HepG2 (cell line): ENCODE results near the gene C2CD2. TPM values are rescaled to one million over a fixed set of nuclear protein-coding genes. Genes with fewer than 3 reads are reported as not detected.

Source experiments
- ATAC-seq: fragments of 200-7000 bp; cut with Tn5 transposase; 3 replicates; pipeline ENCODE4 v1.9.1; 2020; ENCODE audit warnings: mild to moderate bottlenecking, moderate library complexity
- BruUV-seq: library from RNA; stranded (reverse); fragments of 400-500 nt; replicated peaks from 2 replicates; lab custom pipeline; 2021; lab: Mats Ljungman, UMichigan
- CTCF ChIA-PET: fragments of 300-600 bp; formaldehyde crosslinking; extraction: SDS; loops from one replicate; lab custom pipeline; 2021; ENCODE audit warnings: low total read pairs, inconsistent platforms, low intra/inter-chr PET ratio; lab: Yijun Ruan, JAX
- POLR2A ChIA-PET: fragments of 350-600 bp; sonication (Branson Sonifier 250); formaldehyde crosslinking; loops from one replicate; lab custom pipeline; 2020; ENCODE audit warnings: antibody characterized with exemption, inconsistent platforms; lab: Yijun Ruan, JAX
- DNase-seq: peaks from one replicate; pipeline ENCODE4 v3.0.0-alpha.2; 2015; ENCODE audit warnings: low spot score
- FAIRE-seq: peaks from 3 replicates; lab custom pipeline; 2011; peaks lifted over from hg19 to GRCh38; lab: Jason Lieb, UNC
- H2AFZ ChIP-seq: one replicate; pipeline ENCODE4 v1.6.1; 2011; ENCODE audit warnings: low read length, inconsistent platforms
- H3K27ac ChIP-seq: fragments of 300-600 bp; 3 replicates; pipeline ENCODE4 v1.8.0; 2011; ENCODE audit warnings: mixed run types, mild to moderate bottlenecking, mixed read lengths, low read length, inconsistent platforms; ENCODE audit not compliant: insufficient read depth; ENCODE audit errors: extremely low read length
- H3K27me3 ChIP-seq, 2 experiments: fragments of 200-600 bp in 1 of 2; 2 replicates in 1 of 2; 3 replicates in 1 of 2; pipeline versions ENCODE4 v1.6.0 to v1.8.0; 2011; ENCODE audit warnings: low read length in 2 of 2, mild to moderate bottlenecking in 2 of 2, moderate library complexity in 2 of 2, inconsistent platforms in 1 of 2; ENCODE audit not compliant: insufficient read depth in 2 of 2, control insufficient read depth in 1 of 2
- H3K36me3 ChIP-seq, 2 experiments: fragments of 200-600 bp in 1 of 2; replicated peaks in 1 of 2; 2 replicates in 1 of 2; 3 replicates in 1 of 2; pipeline versions ENCODE4 v1.5.1 to v1.8.0; 2011; ENCODE audit warnings: low read length in 2 of 2, inconsistent platforms in 1 of 2; ENCODE audit not compliant: insufficient read depth in 2 of 2, control insufficient read depth in 1 of 2
- H3K4me1 ChIP-seq: 2 replicates; pipeline ENCODE4 v1.5.1; 2012; ENCODE audit warnings: low read length, inconsistent platforms; ENCODE audit not compliant: insufficient read depth
- H3K4me2 ChIP-seq: 2 replicates; pipeline ENCODE4 v1.6.0; 2011; ENCODE audit warnings: low read depth, low read length, inconsistent platforms
- H3K4me3 ChIP-seq, 3 experiments: fragments of 200-600 bp in 1 of 3; sonication (generic), shearing (Covaris generic) in 1 of 3; replicated peaks in 1 of 3; 2 replicates each; pipeline ENCODE4 v1.5.1; 2011 to 2016; ENCODE audit warnings: low read length in 3 of 3, inconsistent platforms in 2 of 3, low read depth in 2 of 3, mild to moderate bottlenecking in 2 of 3, control low read depth in 1 of 3, mixed read lengths in 1 of 3; ENCODE audit not compliant: insufficient read depth in 1 of 3
- H3K79me2 ChIP-seq: one replicate; pipeline ENCODE4 v1.6.1; 2011; ENCODE audit warnings: low read length, inconsistent platforms; ENCODE audit not compliant: insufficient read depth
- H3K9ac ChIP-seq: 2 replicates; pipeline ENCODE4 v1.6.0; 2011; ENCODE audit warnings: mild to moderate bottlenecking, low read depth, low read length, inconsistent platforms; ENCODE audit not compliant: insufficient read depth
- H3K9me3 ChIP-seq: 2 replicates; pipeline ENCODE4 v1.5.1; 2012; ENCODE audit warnings: mild to moderate bottlenecking, low read length
- H4K20me1 ChIP-seq: 2 replicates; pipeline ENCODE4 v1.6.0; 2011; ENCODE audit warnings: inconsistent platforms, mild to moderate bottlenecking, low read length, moderate library complexity; ENCODE audit not compliant: insufficient read depth
- BRCA1 ChIP-seq: sonication (generic); formaldehyde crosslinking; IDR thresholded peaks from 2 replicates; pipeline ENCODE4 v1.4.0; 2020; ENCODE audit warnings: missing genetic modification reagents
- CCDC6 ChIP-seq: sonication (generic); formaldehyde crosslinking; IDR thresholded peaks from 2 replicates; pipeline ENCODE4 v1.8.1; 2022; ENCODE audit warnings: mild to moderate bottlenecking, missing genetic modification reagents, moderate library complexity
- CEBPZ ChIP-seq: IDR thresholded peaks from 2 replicates; pipeline ENCODE4 v1.6.1; 2012; ENCODE audit warnings: low read length, improper control_type of control experiment
- E2F2 ChIP-seq: sonication (generic); formaldehyde crosslinking; IDR thresholded peaks from 2 replicates; pipeline ENCODE4 v1.4.0; 2020; ENCODE audit warnings: missing genetic modification reagents, borderline replicate concordance
- IKZF1 ChIP-seq: fragments of 450-650 bp; IDR thresholded peaks from 2 replicates; pipeline ENCODE4 v1.7.1; 2016
- PAF1 ChIP-seq: IDR thresholded peaks from 2 replicates; pipeline ENCODE4 v1.6.1; 2016; ENCODE audit warnings: missing genetic modification reagents, missing compliant biosample characterization
- RFX5 ChIP-seq: IDR thresholded peaks from 2 replicates; pipeline ENCODE4 v1.6.1; 2011; ENCODE audit warnings: low read depth, low read length, improper control_type of control experiment
- SP4 ChIP-seq: sonication (generic); formaldehyde crosslinking; IDR thresholded peaks from 2 replicates; pipeline ENCODE4 v1.8.1; 2023; ENCODE audit warnings: mild to moderate bottlenecking, missing genetic modification reagents
- TOPORS ChIP-seq: sonication (generic); formaldehyde crosslinking; IDR thresholded peaks from 2 replicates; pipeline ENCODE4 v1.8.0; 2023; ENCODE audit warnings: mild to moderate bottlenecking, missing genetic modification reagents
- TSC22D2 ChIP-seq: sonication (generic); formaldehyde crosslinking; IDR thresholded peaks from 2 replicates; pipeline ENCODE4 v1.5.1; 2020; ENCODE audit warnings: missing genetic modification reagents, mild to moderate bottlenecking, borderline replicate concordance
- ZNF354B ChIP-seq: sonication (generic); formaldehyde crosslinking; IDR thresholded peaks from 2 replicates; pipeline ENCODE4 v1.8.0; 2022; ENCODE audit warnings: mild to moderate bottlenecking, missing genetic modification reagents
- ZNF839 ChIP-seq: sonication (generic); formaldehyde crosslinking; IDR thresholded peaks from 2 replicates; pipeline ENCODE4 v1.4.0; 2020; ENCODE audit warnings: missing genetic modification reagents, mild to moderate bottlenecking, borderline replicate concordance
- ZNF883 ChIP-seq: sonication (generic); formaldehyde crosslinking; IDR thresholded peaks from 2 replicates; pipeline ENCODE4 v1.5.1; 2020; ENCODE audit warnings: mild to moderate bottlenecking, missing genetic modification reagents; ENCODE audit errors: not compliant biosample characterization
- WGBS: methylation state at CpG from one replicate; pipeline ENCODE4 v1.1.6; 2017; ENCODE audit warnings: low lambda C conversion rate; 5-methylcytosine and 5-hydroxymethylcytosine counted together
- in situ Hi-C: cut with HindIII; loops from 2 replicates; pipeline ENCODE4 v1.10.0; 2017; ENCODE audit warnings: low pct_unique_long_range_greater_than_20kb; ENCODE audit not compliant: extremely low pct_ligation_motif_present
- intact Hi-C: fragments of 100-400 bp; cut with micrococcal nuclease; formaldehyde crosslinking; loops from one replicate; pipeline ENCODE4 v1.10.0; 2022; ENCODE audit not compliant: unreplicated experiment
- polyA plus RNA-seq, 8 experiments: library from polyadenylated mRNA; depleted of rRNA in 3 of 8; stranded (reverse) in 7 of 8; unstranded in 1 of 8; fragments of >200 nt; fragmentation: Illumina TruSeq in 4 of 8; extraction: Trizol in 4 of 8; gene quantifications; 2 replicates each; pipeline versions ENCODE4 v1.2.1 to v1.2.3, GENCODE V29; 2011 to 2016; ENCODE audit warnings: low read depth in 4 of 8, missing spikeins in 1 of 8, mixed read lengths in 1 of 8; ENCODE audit not compliant: insufficient read depth in 1 of 8
- total RNA-seq, 5 experiments: library from RNA; depleted of rRNA; stranded (reverse); fragments of >200 nt; fragmentation: Illumina TruSeq; extraction: Trizol; gene quantifications; 2 replicates each; pipeline ENCODE4 v1.2.3, GENCODE V29; 2016; ENCODE audit warnings: low read depth in 1 of 5
- TF ChIP-seq, protein P1 (sequence below): sonication (generic); formaldehyde crosslinking; IDR thresholded peaks from 2 replicates; pipeline ENCODE4 v1.5.1; 2020; ENCODE audit warnings: mild to moderate bottlenecking, missing genetic modification reagents, borderline replicate concordance

Gene C2CD2
- total and polyA plus RNA-seq, 2 of the 13 experiments (the other 11 are each of a cell fraction or from before 2014, with no cell fraction given) = 12.5 to 19.7 TPM

DNA sequence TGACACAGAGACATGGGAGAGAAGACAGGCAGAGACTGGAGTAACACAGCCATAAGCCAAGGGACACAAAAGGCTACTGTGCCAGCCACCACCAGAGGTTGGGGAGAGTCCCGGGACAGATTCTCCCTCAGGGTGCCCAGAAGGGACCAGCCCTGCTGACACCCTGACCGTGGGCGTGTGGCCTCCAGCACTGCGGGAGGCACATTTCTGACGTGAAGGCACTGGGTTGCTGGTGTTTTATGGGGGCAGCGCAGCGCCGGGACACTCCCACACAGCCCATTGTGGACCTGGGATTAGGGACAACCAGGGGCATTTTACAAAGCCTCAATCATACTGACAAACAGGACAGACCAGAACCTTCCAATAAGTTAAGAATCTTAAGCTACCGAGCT is 100.9 kb downstream of the C2CD2 start:
- no peak for FAIRE-seq
- intact Hi-C loops = no loop called here
- no peaks in the 10 kb centered on the region for H3K9me3 ChIP-seq
- POLR2A ChIA-PET = no interaction called here
- 100% methylated on average over 3 of the region's 9 CpGs for WGBS
- no peaks in the 10 kb centered on the region for H3K4me1 ChIP-seq
- ATAC-seq = no peak
- in situ Hi-C loops = no loop called here
- no peak for DNase-seq
- no peaks in the 10 kb centered on the region for H4K20me1 ChIP-seq
- no peaks in the 10 kb centered on the region for H3K79me2 ChIP-seq
- no peak overlapping the region for H3K4me3 ChIP-seq
- no peak overlapping the region for H3K9ac ChIP-seq
- H3K27ac ChIP-seq = no peak overlapping the region
- no TSS peak for BruUV-seq
- TF ChIP-seq CCDC6 (CRISPR knock-in tag) (no peak), E2F2 (no peak), TSC22D2 (CRISPR knock-in tag) (no peak), SP4 (CRISPR knock-in tag) (no peak), RFX5 (no peak), PAF1 (CRISPR knock-in tag) (no peak), TOPORS (no peak), BRCA1 (no peak), ZNF839 (CRISPR knock-in tag) (no peak), ZNF354B (CRISPR knock-in tag) (no peak), CEBPZ (no peak), IKZF1 (no peak), ZNF883 (CRISPR knock-in tag) (no peak)
- TF ChIP-seq, protein P1, sequence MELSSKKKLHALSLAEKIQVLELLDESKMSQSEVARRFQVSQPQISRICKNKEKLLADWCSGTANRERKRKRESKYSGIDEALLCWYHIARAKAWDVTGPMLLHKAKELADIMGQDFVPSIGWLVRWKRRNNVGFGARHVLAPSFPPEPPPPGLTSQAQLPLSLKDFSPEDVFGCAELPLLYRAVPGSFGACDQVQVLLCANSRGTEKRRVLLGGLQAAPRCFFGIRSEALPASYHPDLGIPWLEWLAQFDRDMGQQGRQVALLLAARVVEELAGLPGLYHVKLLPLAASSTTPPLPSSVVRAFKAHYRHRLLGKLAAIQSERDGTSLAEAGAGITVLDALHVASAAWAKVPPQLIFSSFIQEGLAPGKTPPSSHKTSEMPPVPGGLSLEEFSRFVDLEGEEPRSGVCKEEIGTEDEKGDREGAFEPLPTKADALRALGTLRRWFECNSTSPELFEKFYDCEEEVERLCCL (CRISPR knock-in tag) = no peak
- peaks cover 7 to 40% of the 10 kb centered on the region in 2 experiments; a peak in 4 of 5 replicates for H3K36me3 ChIP-seq
- no peak overlapping the region for H3K4me2 ChIP-seq
- CTCF ChIA-PET = no interaction called here
- no peaks in the 10 kb centered on the region for H3K27me3 ChIP-seq
- no peak overlapping the region for H2AFZ ChIP-seq
